ENCODE results near the gene FHOD3.

Gene FHOD3

GRCh38 chr18:36543991-36544725, 246.6 kb downstream of the FHOD3 start:
- no peak for DNase-seq (ENCODE audit: low read depth in 1 of 2, low spot score in 1 of 2)
- Histone ChIP-seq H3K27me3 (ENCODE audit: insufficient read depth, poor library complexity, severe bottlenecking) (peaks cover 12% of the 10 kb centered on the region), H3K4me3 (replicated peaks; ENCODE audit: insufficient read depth, low read length) (no peak overlapping the region), H3K27ac (replicated peaks) (no peak overlapping the region)
- TF ChIP-seq SPI1 (IDR thresholded peaks at IDR 0.05; ENCODE audit: borderline replicate concordance, low read depth): no peak
- TF ChIP-seq CTCF (IDR thresholded peaks at IDR 0.05; ENCODE audit: insufficient read depth, low read length): no peak
- no peak for TF ChIP-seq REST (IDR thresholded peaks at IDR 0.05; ENCODE audit: insufficient replicate concordance, low read depth)
- no peak for TF ChIP-seq POLR2AphosphoS5 (IDR thresholded peaks at IDR 0.05; ENCODE audit: low read depth)
- no peak for TF ChIP-seq GABPA (IDR thresholded peaks at IDR 0.05; ENCODE audit: low read depth)

GRCh38 chr18:36545821-36546427, 248.4 kb downstream of the FHOD3 start:
- no peak for DNase-seq (ENCODE audit: low read depth in 1 of 2, low spot score in 1 of 2)
- H3K27me3 ChIP-seq (ENCODE audit: insufficient read depth, poor library complexity, severe bottlenecking): peaks cover 12% of the 10 kb centered on the region
- TF ChIP-seq CTCF (IDR thresholded peaks at IDR 0.05; ENCODE audit: insufficient read depth, low read length) (no peak), POLR2AphosphoS5 (IDR thresholded peaks at IDR 0.05; ENCODE audit: low read depth) (no peak), SPI1 (IDR thresholded peaks at IDR 0.05; ENCODE audit: borderline replicate concordance, low read depth) (no peak), GABPA (IDR thresholded peaks at IDR 0.05; ENCODE audit: low read depth) (no peak), REST (IDR thresholded peaks at IDR 0.05; ENCODE audit: insufficient replicate concordance, low read depth) (no peak)
- H3K4me3 ChIP-seq (replicated peaks; ENCODE audit: insufficient read depth, low read length): no peak overlapping the region
- no peak overlapping the region for H3K27ac ChIP-seq (replicated peaks)

- H3K27ac ChIP-seq (replicated peaks): no peak overlapping the region
- no peak overlapping the region for H3K4me3 ChIP-seq (replicated peaks; ENCODE audit: insufficient read depth, low read length)
- peaks cover 12% of the 10 kb centered on the region for H3K27me3 ChIP-seq (ENCODE audit: insufficient read depth, poor library complexity, severe bottlenecking)
- TF ChIP-seq POLR2AphosphoS5 (IDR thresholded peaks at IDR 0.05; ENCODE audit: low read depth) (no peak), CTCF (IDR thresholded peaks at IDR 0.05; ENCODE audit: insufficient read depth, low read length) (no peak), GABPA (IDR thresholded peaks at IDR 0.05; ENCODE audit: low read depth) (no peak), REST (IDR thresholded peaks at IDR 0.05; ENCODE audit: insufficient replicate concordance, low read depth) (no peak)
- DNase-seq (ENCODE audit: low read depth in 1 of 2, low spot score in 1 of 2): no peak
These were observed 249.4 kb downstream of the FHOD3 start for GRCh38 chr18:36546876-36547275.
